Thymus (tissue), 11 donors: ENCODE data around the gene TLR6. TPM values are rescaled to one million over a fixed set of nuclear protein-coding genes. Genes with fewer than 3 reads are reported as not detected.

Source experiments
- DNase-seq, 9 donors: peaks; one replicate each; pipeline ENCODE4 v3.0.0-alpha.2; 2013; ENCODE audit warnings: low spot score in 9 of 9, low read depth in 6 of 9, missing footprints in 1 of 9
- H3K27ac ChIP-seq, 2 donors: one replicate each; pipeline ENCODE4 v1.5.1; 2013; ENCODE audit warnings: control low read depth in 1 of 2, low read depth in 1 of 2, low read length in 1 of 2, mild to moderate bottlenecking in 1 of 2, moderate library complexity in 1 of 2
- H3K27me3 ChIP-seq, 2 donors: one replicate each; pipeline ENCODE4 v1.5.1; 2013; ENCODE audit warnings: low read length in 1 of 2; ENCODE audit not compliant: control insufficient read depth in 2 of 2, insufficient read depth in 1 of 2
- H3K36me3 ChIP-seq, 2 donors: one replicate each; pipeline ENCODE4 v1.5.1; 2013; ENCODE audit warnings: low read length in 1 of 2, mild to moderate bottlenecking in 1 of 2, moderate library complexity in 1 of 2; ENCODE audit not compliant: control insufficient read depth in 2 of 2, insufficient read depth in 2 of 2
- H3K4me1 ChIP-seq, 2 donors: one replicate each; pipeline ENCODE4 v1.5.1; 2013; ENCODE audit warnings: low read length in 2 of 2; ENCODE audit not compliant: control insufficient read depth in 2 of 2, insufficient read depth in 2 of 2
- H3K4me3 ChIP-seq, 2 donors: one replicate each; pipeline ENCODE4 v1.5.1; 2013; ENCODE audit warnings: low read length in 2 of 2, control low read depth in 1 of 2, mild to moderate bottlenecking in 1 of 2
- H3K9me3 ChIP-seq, 2 donors: one replicate each; pipeline ENCODE4 v1.5.1; 2013; ENCODE audit warnings: low read length in 1 of 2, mild to moderate bottlenecking in 1 of 2; ENCODE audit not compliant: control insufficient read depth in 2 of 2, insufficient read depth in 1 of 2
- WGBS: extraction: QIAGEN DNeasy Blood & Tissue Kit; methylation state at CpG from one replicate; pipeline ENCODE4 v1.1.7; 2013; 5-methylcytosine and 5-hydroxymethylcytosine counted together
- polyA plus RNA-seq: library from polyadenylated mRNA; stranded (reverse); fragments of 200-250 nt; gene quantifications from one replicate; pipeline ENCODE4 v1.2.3, GENCODE V29; 2013
- total RNA-seq: library from RNA; stranded (reverse); fragments of 120-200 nt; gene quantifications from one replicate; pipeline ENCODE4 v1.2.4, GENCODE V29; 2013
- donor health status: healthy.

The TLR6 gene
- total and polyA plus RNA-seq, 2 donors: 1.6 to 2.5 TPM

DNA sequence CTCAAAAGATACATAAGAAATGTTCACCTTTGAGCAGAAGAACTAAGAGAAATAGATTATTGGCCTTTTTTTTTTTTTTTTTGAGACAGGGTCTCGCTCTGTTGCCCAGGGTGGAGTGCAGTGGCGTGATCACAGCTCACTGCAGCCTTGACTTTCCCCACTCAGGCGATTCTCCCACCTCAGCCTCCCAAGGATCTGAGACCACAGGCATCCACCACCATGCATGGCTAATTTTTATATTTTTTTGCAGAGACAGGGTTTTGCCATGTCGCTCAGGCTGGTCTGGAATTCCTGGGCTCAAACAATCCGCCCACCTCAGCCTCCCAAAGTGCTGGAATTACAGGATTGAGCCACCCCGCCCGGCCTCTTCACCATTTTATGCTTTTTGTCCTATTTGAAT lies 2.9 kb upstream of the TLR6 start:
- no peaks in the 10 kb centered on the region for H3K9me3 ChIP-seq
- H3K27me3 ChIP-seq: no peaks in the 10 kb centered on the region
- no peaks in the 10 kb centered on the region for H3K36me3 ChIP-seq
- H3K4me3 ChIP-seq: no peak overlapping the region
- DNase-seq: no peak
- peaks cover 0 to 17% of the 10 kb centered on the region in 2 donors for H3K4me1 ChIP-seq
- WGBS: 97% methylated on average over 7 of the region's 7 CpGs
- H3K27ac ChIP-seq: no peak overlapping the region

GRCh38 chr4:38858097-38858420 lies 1.4 kb upstream of the TLR6 start:
- Histone ChIP-seq H3K27ac (peak overlapping the region; percentile 34 to 81), H3K36me3 (no peaks in the 10 kb centered on the region), H3K27me3 (no peaks in the 10 kb centered on the region), H3K9me3 (no peaks in the 10 kb centered on the region), H3K4me1 (peaks cover 0 to 17% of the 10 kb centered on the region in 2 donors), H3K4me3 (no peak overlapping the region)
- 76% methylated on average over 3 of the region's 3 CpGs for WGBS
- DNase-seq: no peak

DNA sequence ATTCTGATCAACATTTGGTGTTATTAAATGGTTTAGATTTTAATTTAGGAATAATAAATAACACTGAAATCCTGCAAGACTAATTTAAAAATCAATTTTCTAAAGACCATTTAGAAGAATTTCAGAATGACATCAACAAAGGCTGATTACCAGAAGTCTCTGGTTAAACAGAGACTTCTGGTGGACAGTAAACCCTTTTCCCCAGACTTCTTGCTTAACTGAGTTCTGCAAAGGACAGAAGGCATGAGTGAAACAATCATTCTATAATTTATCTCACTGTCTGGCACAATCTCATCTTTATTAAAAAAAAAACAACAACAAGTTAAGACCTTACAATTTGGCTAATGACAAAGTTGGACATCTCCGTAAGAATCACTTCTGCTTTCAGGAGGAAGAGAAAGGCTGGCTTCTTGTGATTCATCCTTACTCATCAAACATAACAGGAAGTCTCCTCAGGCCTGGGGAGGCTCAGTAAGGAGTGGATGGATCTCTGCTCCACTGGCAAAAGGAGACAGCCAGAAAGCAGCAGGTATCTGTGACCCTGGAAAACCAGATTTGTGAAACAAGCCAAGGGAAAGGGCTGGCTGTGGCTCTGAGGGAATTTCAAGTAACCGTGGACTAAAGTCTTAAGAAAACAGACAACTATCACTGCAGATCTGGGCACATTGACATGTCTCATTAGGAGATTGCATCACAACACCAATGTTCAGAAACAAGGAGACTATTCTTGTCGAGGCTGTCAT lies 908 bp upstream of the TLR6 start:
- H3K9me3 ChIP-seq: no peaks in the 10 kb centered on the region
- DNase-seq: peak in 3 of 9 donors; percentile 4 to 43 (median 17)
- no peaks in the 10 kb centered on the region for H3K36me3 ChIP-seq
- no peak overlapping the region for H3K4me3 ChIP-seq
- peak overlapping the region; percentile 34 to 81 for H3K27ac ChIP-seq
- no peaks in the 10 kb centered on the region for H3K27me3 ChIP-seq
- H3K4me1 ChIP-seq: peaks cover 0 to 17% of the 10 kb centered on the region in 2 donors
- WGBS: 58% methylated on average over 3 of the region's 3 CpGs

DNA sequence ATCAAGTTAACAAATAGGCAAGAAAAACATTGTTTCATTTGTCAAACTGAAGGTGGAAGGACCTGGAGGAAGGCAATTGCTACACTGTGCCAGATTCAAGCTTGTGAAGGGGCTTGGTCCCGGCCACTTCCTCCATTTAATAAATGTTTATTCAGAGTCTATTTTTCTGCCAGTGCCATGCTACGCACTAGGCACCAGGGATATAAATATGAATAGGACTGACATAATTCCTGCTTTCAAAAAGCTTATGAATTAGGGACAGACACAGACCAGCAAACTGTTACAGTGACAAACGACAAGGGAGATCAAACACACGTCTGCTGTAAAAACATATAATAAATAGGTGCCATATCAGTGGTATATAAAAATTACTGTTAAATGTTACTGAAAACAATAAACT lies 571 bp downstream of the TLR6 start:
- Histone ChIP-seq H3K4me1 (peaks cover 0 to 17% of the 10 kb centered on the region in 2 donors), H3K4me3 (peak overlapping the region; percentile 4 to 30), H3K36me3 (no peaks in the 10 kb centered on the region), H3K27me3 (no peaks in the 10 kb centered on the region), H3K9me3 (no peaks in the 10 kb centered on the region), H3K27ac (peak overlapping the region in 1 of 2 donors; percentile 56)
- 8% methylated on average over 4 of the region's 4 CpGs for WGBS
- DNase-seq: peak in 2 of 9 donors; percentile 26 to 28

GRCh38 chr4:38855466-38855865 lies 1.2 kb downstream of the TLR6 start:
- H3K9me3 ChIP-seq: no peaks in the 10 kb centered on the region
- 88% methylated on average over 5 of the region's 5 CpGs for WGBS
- no peak overlapping the region for H3K4me3 ChIP-seq
- H3K36me3 ChIP-seq: no peaks in the 10 kb centered on the region
- H3K27me3 ChIP-seq: no peaks in the 10 kb centered on the region
- H3K27ac ChIP-seq: no peak overlapping the region
- peaks cover 0 to 15% of the 10 kb centered on the region in 2 donors for H3K4me1 ChIP-seq
- DNase-seq: no peak

GRCh38 chr4:38846015-38846414 lies 10.6 kb downstream of the TLR6 start:
- peaks cover 0 to 3% of the 10 kb centered on the region in 2 donors for H3K9me3 ChIP-seq
- no peaks in the 10 kb centered on the region for H3K36me3 ChIP-seq
- H3K27ac ChIP-seq: no peak overlapping the region
- H3K4me3 ChIP-seq: no peak overlapping the region
- 81% methylated on average over 3 of the region's 3 CpGs for WGBS
- DNase-seq: no peak
- no peaks in the 10 kb centered on the region for H3K27me3 ChIP-seq
- no peaks in the 10 kb centered on the region for H3K4me1 ChIP-seq

DNA sequence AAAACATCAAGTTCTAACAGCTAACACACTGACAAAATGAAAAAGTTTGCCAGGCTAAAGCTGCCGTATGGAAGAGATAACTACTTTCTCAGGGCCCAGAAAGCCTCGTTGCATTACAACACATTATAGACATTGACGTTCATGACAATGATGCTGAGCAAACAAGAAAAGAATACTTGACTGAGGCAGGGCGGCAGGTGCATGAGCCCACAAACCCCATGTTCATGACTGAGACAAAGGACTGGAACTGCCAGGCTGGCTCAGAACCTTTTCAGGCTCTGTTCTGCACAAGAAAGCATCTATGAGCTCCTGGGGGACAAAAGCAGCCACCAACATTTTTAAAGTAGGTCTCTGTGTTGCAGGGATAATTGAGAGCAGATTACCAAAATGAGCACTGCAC lies 13.6 kb downstream of the TLR6 start:
- WGBS: 89% methylated on average over 4 of the region's 4 CpGs
- no peak overlapping the region for H3K4me3 ChIP-seq
- H3K27me3 ChIP-seq: no peaks in the 10 kb centered on the region
- peaks cover 0 to 3% of the 10 kb centered on the region in 2 donors for H3K9me3 ChIP-seq
- H3K27ac ChIP-seq: no peak overlapping the region
- H3K36me3 ChIP-seq: no peaks in the 10 kb centered on the region
- DNase-seq: no peak
- no peaks in the 10 kb centered on the region for H3K4me1 ChIP-seq

DNA sequence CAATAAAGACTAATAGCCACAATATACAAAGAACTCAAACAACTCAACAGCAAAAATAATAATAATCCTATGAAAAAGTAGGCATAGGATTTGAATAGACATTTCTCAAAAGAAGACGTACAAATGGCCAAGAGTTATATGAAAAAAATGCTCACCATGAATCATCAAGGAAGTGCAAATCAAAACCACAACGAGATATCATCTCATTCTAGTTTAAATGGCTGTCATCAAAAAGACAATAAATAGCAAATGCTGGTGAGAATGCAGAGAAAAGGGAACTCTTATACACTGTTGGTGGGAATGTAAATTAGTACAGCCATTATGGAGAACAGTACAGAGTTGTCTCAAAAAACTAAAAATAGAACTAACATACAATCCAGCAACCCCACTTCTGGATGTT lies 18.8 kb downstream of the TLR6 start:
- Histone ChIP-seq H3K36me3 (no peaks in the 10 kb centered on the region), H3K4me3 (no peak overlapping the region), H3K27me3 (no peaks in the 10 kb centered on the region), H3K4me1 (no peaks in the 10 kb centered on the region), H3K27ac (no peak overlapping the region), H3K9me3 (peaks cover 0 to 1% of the 10 kb centered on the region in 2 donors)
- DNase-seq: no peak
- WGBS: 10% methylated on average over 2 of the region's 2 CpGs

GRCh38 chr4:38837334-38837733 lies 19.3 kb downstream of the TLR6 start:
- no peak for DNase-seq
- Histone ChIP-seq H3K4me3 (no peak overlapping the region), H3K36me3 (no peaks in the 10 kb centered on the region), H3K27ac (no peak overlapping the region), H3K4me1 (no peaks in the 10 kb centered on the region), H3K27me3 (no peaks in the 10 kb centered on the region), H3K9me3 (peaks cover 0 to 3% of the 10 kb centered on the region in 2 donors)
